Aorta (tissue), 5 donors: ENCODE data around the gene ASB14. TPM values are rescaled to one million over a fixed set of nuclear protein-coding genes. Genes with fewer than 3 reads are reported as not detected.

Experiments used
- ATAC-seq: fragments of 200-7000 bp; cut with Tn5 transposase; one replicate; pipeline ENCODE4 v1.9.1; 2022; ENCODE audit warnings: moderate library complexity; ENCODE audit not compliant: low FRiP score
- DNase-seq, 2 donors: peaks; one replicate each; pipeline ENCODE4 v3.0.0-alpha.2; 2020
- H3K27ac ChIP-seq, 2 donors: one replicate each; pipeline ENCODE4 v1.5.1; 2013; ENCODE audit warnings: low read length in 2 of 2, mild to moderate bottlenecking in 2 of 2, moderate library complexity in 2 of 2, control low read depth in 1 of 2, inconsistent platforms in 1 of 2, low read depth in 1 of 2
- H3K27me3 ChIP-seq, 2 donors: one replicate each; pipeline ENCODE4 v1.6.1; 2013; ENCODE audit warnings: control low read depth in 1 of 2, low read length in 1 of 2, mild to moderate bottlenecking in 1 of 2, moderate library complexity in 1 of 2; ENCODE audit not compliant: insufficient read depth in 2 of 2, control insufficient read depth in 1 of 2
- H3K36me3 ChIP-seq, 2 donors: one replicate each; pipeline ENCODE4 v1.6.1; 2013; ENCODE audit warnings: control low read depth in 1 of 2, low read length in 1 of 2, mild to moderate bottlenecking in 1 of 2; ENCODE audit not compliant: insufficient read depth in 2 of 2, control insufficient read depth in 1 of 2
- H3K4me1 ChIP-seq, 2 donors: one replicate each; pipeline ENCODE4 v1.6.1; 2013; ENCODE audit warnings: low read length in 2 of 2, control low read depth in 1 of 2, mild to moderate bottlenecking in 1 of 2, moderate library complexity in 1 of 2; ENCODE audit not compliant: insufficient read depth in 2 of 2, control insufficient read depth in 1 of 2
- H3K4me3 ChIP-seq, 2 donors: one replicate each; pipeline ENCODE4 v1.5.1; 2013; ENCODE audit warnings: low read length in 2 of 2, control low read depth in 1 of 2, mild to moderate bottlenecking in 1 of 2
- H3K9me3 ChIP-seq: one replicate; pipeline ENCODE4 v1.6.1; 2013; ENCODE audit warnings: mild to moderate bottlenecking, low read length; ENCODE audit not compliant: control insufficient read depth
- WGBS, 2 donors: extraction: QIAGEN DNeasy Blood & Tissue Kit; methylation state at CpG; one replicate each; pipeline ENCODE4 v1.1.7; 2013; 5-methylcytosine and 5-hydroxymethylcytosine counted together
- intact Hi-C, 2 donors: fragments of 100-400 bp; cut with DNase I; formaldehyde crosslinking; loops; one replicate each; pipeline versions ENCODE4 v1.14.2 to v1.15.0; 2022
- polyA plus RNA-seq, 2 donors: library from polyadenylated mRNA; stranded (reverse); fragments of 200-250 nt; gene quantifications; one replicate each; pipeline ENCODE4 v1.2.3, GENCODE V29; 2013
- total RNA-seq, 2 donors: library from RNA; stranded (reverse); fragmentation: NEBNext Ultra II Directional; extraction: Animal tissue kit (Norgen Biotek cat#: 25700); gene quantifications; one replicate each; pipeline ENCODE4 v1.2.1, GENCODE V29; 2021
- donor health status: healthy with polysubstance abuse.
- donor health status: Bipolar disorder and iron deficiency.
- donor health status: DM: no; HTN: no; CAD: no.
- donor health status: DM: no; HTN: no; CAD: no.
- donor health status: DM: yes; HTN: yes; CAD: no.

ASB14 gene
- total and polyA plus RNA-seq, 4 donors = 0.08 TPM; not detected in 3

GRCh38 chr3:57275393-57275792 lies 17.1 kb downstream of the ASB14 start:
- H3K27ac ChIP-seq = no peak overlapping the region
- intact Hi-C loops = no loop called here
- H3K27me3 ChIP-seq = no peaks in the 10 kb centered on the region
- WGBS, 2 donors = 94% methylated on average over 2 of the region's 2 CpGs
- no peaks in the 10 kb centered on the region for H3K36me3 ChIP-seq
- ATAC-seq (no peak), DNase-seq (no peak)
- no peaks in the 10 kb centered on the region for H3K9me3 ChIP-seq
- H3K4me3 ChIP-seq = no peak overlapping the region
- no peaks in the 10 kb centered on the region for H3K4me1 ChIP-seq

GRCh38 chr3:57274845-57275244 lies 17.6 kb downstream of the ASB14 start:
- no peaks in the 10 kb centered on the region for H3K4me1 ChIP-seq
- intact Hi-C loops = no loop called here
- no peak for DNase-seq
- no peaks in the 10 kb centered on the region for H3K9me3 ChIP-seq
- no peaks in the 10 kb centered on the region for H3K36me3 ChIP-seq
- no peak overlapping the region for H3K27ac ChIP-seq
- 98 to 99% methylated on average over 6 of the region's 6 CpGs for WGBS, 2 donors
- H3K27me3 ChIP-seq = no peaks in the 10 kb centered on the region
- H3K4me3 ChIP-seq = no peak overlapping the region
- ATAC-seq = no peak

- no peaks in the 10 kb centered on the region for H3K4me1 ChIP-seq
- no peak for ATAC-seq
- no peak overlapping the region for H3K4me3 ChIP-seq
- 84 to 87% methylated on average over 1 of the region's 1 CpG for WGBS, 2 donors
- no peaks in the 10 kb centered on the region for H3K27me3 ChIP-seq
- no peak for DNase-seq
- no peak overlapping the region for H3K27ac ChIP-seq
- H3K9me3 ChIP-seq = no peaks in the 10 kb centered on the region
- intact Hi-C loops = no loop called here
- H3K36me3 ChIP-seq = peaks cover 3 to 4% of the 10 kb centered on the region in 2 donors
Measured at GRCh38 chr3:57268416-57268815, 24.1 kb downstream of the ASB14 start.

GRCh38 chr3:57261929-57262328 lies 30.6 kb downstream of the ASB14 start:
- 93 to 97% methylated on average over 3 of the region's 3 CpGs for WGBS, 2 donors
- DNase-seq (no peak), ATAC-seq (no peak)
- H3K4me3 ChIP-seq = no peak overlapping the region
- H3K27ac ChIP-seq = no peak overlapping the region
- intact Hi-C loops = no loop called here
- no peaks in the 10 kb centered on the region for H3K27me3 ChIP-seq
- H3K36me3 ChIP-seq = peaks cover 0 to 4% of the 10 kb centered on the region in 2 donors
- no peaks in the 10 kb centered on the region for H3K4me1 ChIP-seq
- H3K9me3 ChIP-seq = no peaks in the 10 kb centered on the region

DNA sequence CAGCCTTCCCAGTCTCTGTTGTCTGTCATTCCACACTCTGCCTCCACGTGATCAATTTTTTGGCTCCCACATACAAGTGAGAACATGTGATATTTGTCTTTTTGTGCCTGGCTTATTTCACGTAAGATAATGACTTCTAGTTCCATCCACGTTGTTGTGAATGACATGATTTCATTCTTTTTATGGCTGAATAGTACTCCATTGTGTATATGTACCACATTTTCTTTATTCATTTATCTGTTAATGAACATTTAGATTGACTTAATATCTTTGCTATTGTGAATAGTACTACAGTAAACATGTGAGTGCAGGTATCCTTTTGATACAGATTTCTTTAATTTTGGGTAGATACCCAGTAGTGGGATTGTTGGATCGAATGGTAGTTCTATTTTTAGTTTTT lies 31.4 kb downstream of the ASB14 start:
- intact Hi-C loops = no loop called here
- DNase-seq = no peak
- Histone ChIP-seq H3K9me3 (no peaks in the 10 kb centered on the region), H3K4me3 (no peak overlapping the region), H3K27me3 (no peaks in the 10 kb centered on the region), H3K4me1 (no peaks in the 10 kb centered on the region), H3K27ac (no peak overlapping the region), H3K36me3 (peaks cover 0 to 4% of the 10 kb centered on the region in 2 donors)
- 93% methylated on average over 4 of the region's 4 CpGs for WGBS, 2 donors
- no peak for ATAC-seq

DNA sequence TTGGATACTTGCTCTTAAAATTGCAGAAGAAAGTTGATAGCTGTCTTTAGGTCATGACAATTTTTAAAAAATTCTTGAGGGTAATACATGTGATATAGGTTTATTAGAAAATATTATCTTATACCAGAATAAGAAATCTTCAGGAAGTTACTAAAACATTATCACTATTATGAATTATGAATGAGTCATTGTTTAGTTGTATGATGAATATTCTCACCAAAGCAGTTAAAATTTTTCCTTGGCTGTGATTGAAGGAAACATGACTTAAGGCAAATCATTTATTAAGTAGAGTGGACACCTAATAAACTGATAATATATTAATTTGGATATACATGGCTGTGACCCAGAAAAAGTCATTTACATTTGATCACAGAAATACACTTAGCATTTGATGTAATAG lies 34.8 kb downstream of the ASB14 start:
- Histone ChIP-seq H3K4me3 (no peak overlapping the region), H3K27ac (no peak overlapping the region), H3K36me3 (peaks cover 0 to 4% of the 10 kb centered on the region in 2 donors), H3K4me1 (no peaks in the 10 kb centered on the region), H3K27me3 (no peaks in the 10 kb centered on the region), H3K9me3 (no peaks in the 10 kb centered on the region)
- DNase-seq (no peak), ATAC-seq (no peak)
- intact Hi-C loops = no loop called here

DNA sequence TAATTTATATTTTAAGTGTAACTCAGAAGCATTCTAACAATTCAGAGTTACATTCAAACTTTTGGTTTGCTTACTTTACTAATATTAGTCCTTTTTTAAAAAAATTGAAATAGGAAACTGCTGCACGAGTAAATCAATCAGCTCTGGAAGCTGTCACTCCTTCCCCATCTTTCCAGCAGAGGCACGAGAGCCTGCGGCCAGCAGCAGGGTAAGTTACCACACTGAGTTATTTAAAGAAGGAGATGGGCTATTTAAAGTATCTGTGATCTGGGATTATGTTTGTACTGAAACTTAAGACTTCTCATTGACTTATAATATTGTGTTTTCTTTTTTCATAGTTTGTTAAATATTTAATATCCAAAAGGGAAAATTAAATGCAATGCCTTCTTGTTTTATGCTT lies 35.6 kb downstream of the ASB14 start:
- no peak for DNase-seq
- Histone ChIP-seq H3K36me3 (peaks cover 0 to 4% of the 10 kb centered on the region in 2 donors), H3K27me3 (no peaks in the 10 kb centered on the region), H3K4me1 (no peaks in the 10 kb centered on the region), H3K4me3 (no peak overlapping the region), H3K9me3 (no peaks in the 10 kb centered on the region), H3K27ac (no peak overlapping the region)
- no peak for ATAC-seq
- intact Hi-C loops = no loop called here
- WGBS, 2 donors = 16 to 28% methylated on average over 3 of the region's 3 CpGs

GRCh38 chr3:57252404-57252803 lies 40.1 kb downstream of the ASB14 start:
- no peaks in the 10 kb centered on the region for H3K27me3 ChIP-seq
- H3K27ac ChIP-seq = no peak overlapping the region
- intact Hi-C loops = no loop called here
- no peaks in the 10 kb centered on the region for H3K4me1 ChIP-seq
- H3K9me3 ChIP-seq = no peaks in the 10 kb centered on the region
- H3K36me3 ChIP-seq = no peaks in the 10 kb centered on the region
- 56 to 61% methylated on average over 1 of the region's 1 CpG for WGBS, 2 donors
- ATAC-seq (no peak), DNase-seq (no peak)
- H3K4me3 ChIP-seq = no peak overlapping the region

- no peaks in the 10 kb centered on the region for H3K27me3 ChIP-seq
- intact Hi-C loops = no loop called here
- no peak overlapping the region for H3K4me3 ChIP-seq
Measured at GRCh38 chr3:57244946-57245345, 47.5 kb downstream of the ASB14 start.

More at GRCh38 chr3:57244946-57245345, 47.5 kb downstream of the ASB14 start:
- DNase-seq (no peak), ATAC-seq (no peak)
- WGBS, 2 donors = 83 to 87% methylated on average over 2 of the region's 2 CpGs
- Histone ChIP-seq H3K4me1 (no peaks in the 10 kb centered on the region), H3K36me3 (peaks cover 10 to 11% of the 10 kb centered on the region in 2 donors), H3K27ac (no peak overlapping the region), H3K9me3 (no peaks in the 10 kb centered on the region)
